Endothelial cell (in vitro differentiated cells): ENCODE data around the gene LRBA. TPM values are rescaled to one million over a fixed set of nuclear protein-coding genes. Genes with fewer than 3 reads are reported as not detected.

Experiments
- DNase-seq: peaks from one replicate; pipeline ENCODE4 v3.0.0; 2021; ENCODE audit warnings: low spot score
- H3K27ac Mint-ChIP-seq: one replicate; pipeline ENCODE4 v1.8.0; 2021; ENCODE audit warnings: mixed read lengths, inconsistent platforms; ENCODE audit not compliant: unreplicated experiment
- H3K27me3 Mint-ChIP-seq: one replicate; pipeline ENCODE4 v1.8.0; 2021; ENCODE audit warnings: mild to moderate bottlenecking, moderate library complexity, mixed read lengths, inconsistent platforms; ENCODE audit not compliant: unreplicated experiment
- H3K36me3 Mint-ChIP-seq: one replicate; pipeline ENCODE4 v1.8.0; 2021; ENCODE audit warnings: mild to moderate bottlenecking, low read depth, mixed read lengths, inconsistent platforms; ENCODE audit not compliant: unreplicated experiment
- H3K4me1 Mint-ChIP-seq: one replicate; pipeline ENCODE4 v1.8.0; 2021; ENCODE audit warnings: mild to moderate bottlenecking, mixed read lengths, inconsistent platforms; ENCODE audit not compliant: unreplicated experiment
- H3K4me3 Mint-ChIP-seq: one replicate; pipeline ENCODE4 v1.8.0; 2021; ENCODE audit warnings: mild to moderate bottlenecking, mixed read lengths, inconsistent platforms; ENCODE audit not compliant: unreplicated experiment
- H3K9me3 Mint-ChIP-seq: one replicate; pipeline ENCODE4 v1.8.0; 2021; ENCODE audit warnings: mixed read lengths, inconsistent platforms; ENCODE audit not compliant: unreplicated experiment
- CTCF ChIP-seq: fragments of 200-600 bp; sonication (generic); IDR thresholded peaks from one replicate; pipeline ENCODE4 v1.5.0; 2021; ENCODE audit warnings: antibody characterized with exemption; ENCODE audit not compliant: unreplicated experiment
- total RNA-seq: library from RNA; stranded (reverse); fragmentation: NEBNext Ultra II Directional; extraction: Animal tissue kit (Norgen Biotek cat#: 25700); gene quantifications from one replicate; pipeline ENCODE4 v1.2.1, GENCODE V29; 2021; ENCODE audit not compliant: unreplicated experiment

Gene LRBA
- total RNA-seq, 1 donor from 2014 or later: 44.3 TPM

- no peak overlapping the region for H3K4me3 Mint-ChIP-seq
- H3K27ac Mint-ChIP-seq: no peak overlapping the region
- peaks cover 8% of the 10 kb centered on the region for H3K4me1 Mint-ChIP-seq
- no peak for DNase-seq
- H3K9me3 Mint-ChIP-seq: no peaks in the 10 kb centered on the region
- TF ChIP-seq CTCF: no peak
- no peaks in the 10 kb centered on the region for H3K36me3 Mint-ChIP-seq
- H3K27me3 Mint-ChIP-seq: no peaks in the 10 kb centered on the region
Observed at GRCh38 chr4:150710770-150711375, 304.2 kb downstream of the LRBA start.

DNA sequence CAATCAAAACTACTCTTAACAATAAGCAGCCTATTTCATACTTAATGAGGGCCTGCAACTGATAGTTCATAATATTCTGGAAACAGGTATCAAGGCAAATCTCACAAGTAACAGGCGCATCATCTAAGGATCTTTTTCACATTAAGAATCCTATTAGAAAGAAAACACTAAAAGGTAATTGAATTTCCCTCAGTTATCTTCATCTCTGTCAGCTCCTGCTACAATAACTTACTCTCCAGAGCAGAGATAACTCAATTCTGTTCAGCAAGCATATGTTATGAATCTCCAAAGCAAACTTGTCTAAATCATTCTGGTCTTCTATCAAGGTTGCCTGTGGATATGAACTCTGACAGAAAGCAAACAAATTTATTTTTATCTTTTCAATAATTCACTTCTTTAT is 307.1 kb downstream of the LRBA start:
- Mint-ChIP-seq H3K4me3 (no peak overlapping the region), H3K9me3 (no peaks in the 10 kb centered on the region), H3K36me3 (no peaks in the 10 kb centered on the region), H3K27ac (no peak overlapping the region), H3K27me3 (no peaks in the 10 kb centered on the region), H3K4me1 (no peaks in the 10 kb centered on the region)
- DNase-seq: no peak
- no peak for TF ChIP-seq CTCF

- TF ChIP-seq CTCF: no peak
- Mint-ChIP-seq H3K27ac (no peak overlapping the region), H3K36me3 (no peaks in the 10 kb centered on the region), H3K4me1 (no peaks in the 10 kb centered on the region), H3K4me3 (no peak overlapping the region), H3K27me3 (no peaks in the 10 kb centered on the region), H3K9me3 (no peaks in the 10 kb centered on the region)
- no peak for DNase-seq
Observed at GRCh38 chr4:150699599-150699998, 315.5 kb downstream of the LRBA start.

DNA sequence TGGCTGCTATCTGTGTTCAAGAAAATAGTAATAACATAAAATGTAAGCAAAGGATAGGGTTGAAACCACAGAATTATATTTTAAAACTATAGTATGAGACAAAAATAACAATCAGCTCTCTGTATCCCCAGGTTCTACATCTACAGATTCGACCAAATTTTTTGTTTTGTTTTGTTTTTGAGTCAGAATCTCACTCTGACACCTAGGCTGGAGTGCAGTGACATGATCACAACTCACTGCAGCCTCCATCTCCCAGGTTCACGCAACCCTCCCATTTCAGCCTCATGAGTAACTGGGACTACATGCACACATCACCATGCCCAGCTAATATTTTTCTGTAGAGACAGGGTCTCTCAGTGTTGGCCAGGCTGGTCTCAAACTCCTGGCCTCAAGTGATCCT is 319.9 kb downstream of the LRBA start:
- Mint-ChIP-seq H3K36me3 (no peaks in the 10 kb centered on the region), H3K27me3 (no peaks in the 10 kb centered on the region), H3K4me1 (no peaks in the 10 kb centered on the region), H3K9me3 (no peaks in the 10 kb centered on the region), H3K27ac (no peak overlapping the region), H3K4me3 (no peak overlapping the region)
- no peak for TF ChIP-seq CTCF
- no peak for DNase-seq

DNA sequence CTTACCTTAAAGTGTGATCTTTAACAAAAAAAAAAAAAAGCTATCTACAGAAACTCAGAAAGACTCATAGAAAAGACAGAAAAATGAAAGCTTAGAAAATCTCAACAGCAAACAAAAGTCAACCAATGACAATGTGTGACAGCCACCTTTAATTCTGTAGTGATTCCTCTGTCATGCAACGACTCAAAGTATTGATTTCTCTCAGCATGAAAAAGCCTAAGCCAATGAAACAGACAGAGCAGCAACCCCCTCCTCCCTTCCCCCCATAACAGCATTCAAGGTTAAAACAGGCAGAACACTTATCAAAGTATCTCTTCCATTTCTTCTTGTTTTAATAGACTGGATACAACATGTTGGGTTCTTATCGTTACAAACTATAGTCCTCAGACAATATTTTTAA is 320.6 kb downstream of the LRBA start:
- Mint-ChIP-seq H3K9me3 (no peaks in the 10 kb centered on the region), H3K36me3 (no peaks in the 10 kb centered on the region), H3K27ac (no peak overlapping the region), H3K4me1 (no peaks in the 10 kb centered on the region), H3K27me3 (no peaks in the 10 kb centered on the region), H3K4me3 (no peak overlapping the region)
- no peak for DNase-seq
- TF ChIP-seq CTCF: no peak
